IPS-18a (cell line): ENCODE data around the gene ALDH3B2.
"Not testable (repeated sequence)": the region's sequence is repeated elsewhere in the genome, so short reads cannot be mapped to it uniquely, and the experiment has no call there.

Experiments used
- H3K27ac ChIP-seq: one replicate; pipeline ENCODE4 v1.5.1; 2013; ENCODE audit warnings: low read length
- H3K27me3 ChIP-seq: one replicate; pipeline ENCODE4 v1.6.1; 2013; ENCODE audit warnings: mild to moderate bottlenecking, low read length; ENCODE audit not compliant: control insufficient read depth, insufficient read depth
- H3K36me3 ChIP-seq: one replicate; pipeline ENCODE4 v1.6.1; 2013; ENCODE audit warnings: low read depth, low read length; ENCODE audit not compliant: control insufficient read depth
- H3K4me1 ChIP-seq: one replicate; pipeline ENCODE4 v1.6.1; 2013; ENCODE audit warnings: low read depth, low read length; ENCODE audit not compliant: control insufficient read depth
- H3K4me3 ChIP-seq: one replicate; pipeline ENCODE4 v1.5.1; 2013; ENCODE audit warnings: low read length
- H3K9ac ChIP-seq: one replicate; pipeline ENCODE4 v1.6.1; 2013; ENCODE audit warnings: mild to moderate bottlenecking, low read length, moderate library complexity
- H3K9me3 ChIP-seq: one replicate; pipeline ENCODE4 v1.6.1; 2013; ENCODE audit warnings: low read depth, low read length; ENCODE audit not compliant: control insufficient read depth

Gene ALDH3B2

DNA sequence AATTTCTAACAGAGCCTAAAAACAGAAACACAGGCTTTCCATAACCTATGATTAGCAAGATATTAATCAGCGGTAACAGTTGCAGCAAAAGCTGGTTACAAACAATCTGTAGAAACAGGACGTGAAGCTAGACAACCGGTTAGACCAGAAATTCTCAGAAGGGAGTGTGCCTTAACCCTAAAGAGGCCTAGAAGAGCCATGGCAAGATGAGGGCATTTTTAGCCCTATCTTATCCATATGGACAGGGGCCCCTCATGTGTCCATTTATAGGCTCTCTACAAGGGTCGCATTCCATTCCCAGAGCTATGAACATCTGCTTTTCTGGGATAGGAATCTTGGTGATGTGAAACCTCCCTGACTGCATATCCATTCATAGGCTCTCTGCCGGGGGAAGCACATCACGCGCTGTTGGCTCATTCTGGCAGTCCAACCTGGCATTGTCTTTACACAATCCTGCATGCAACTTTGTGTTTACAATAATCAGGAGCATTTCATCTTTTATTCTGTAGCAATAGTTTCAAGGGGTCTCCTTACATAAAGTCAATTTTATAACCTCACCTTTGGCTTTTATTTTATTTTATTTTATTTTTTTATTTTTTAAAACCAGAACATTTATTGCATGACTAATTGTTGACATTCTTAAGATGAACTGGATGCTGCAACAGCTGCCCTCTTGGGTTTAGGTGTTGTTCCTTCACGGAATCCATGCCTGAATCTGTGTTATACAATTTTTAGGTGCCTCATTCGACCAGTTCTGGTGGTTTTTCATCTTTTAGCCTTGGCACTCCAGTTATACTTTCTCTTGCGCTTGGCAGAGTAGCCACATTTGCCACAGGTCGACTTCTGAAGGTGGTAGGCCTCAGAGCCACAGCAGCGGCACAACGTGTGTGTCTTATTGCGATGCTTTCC, 8.0 kb upstream of the ALDH3B2 start:
- H3K9ac ChIP-seq, H3K4me3 ChIP-seq, H3K9me3 ChIP-seq, H3K27ac ChIP-seq, H3K4me1 ChIP-seq, H3K36me3 ChIP-seq, H3K27me3 ChIP-seq: not testable (repeated sequence)

DNA sequence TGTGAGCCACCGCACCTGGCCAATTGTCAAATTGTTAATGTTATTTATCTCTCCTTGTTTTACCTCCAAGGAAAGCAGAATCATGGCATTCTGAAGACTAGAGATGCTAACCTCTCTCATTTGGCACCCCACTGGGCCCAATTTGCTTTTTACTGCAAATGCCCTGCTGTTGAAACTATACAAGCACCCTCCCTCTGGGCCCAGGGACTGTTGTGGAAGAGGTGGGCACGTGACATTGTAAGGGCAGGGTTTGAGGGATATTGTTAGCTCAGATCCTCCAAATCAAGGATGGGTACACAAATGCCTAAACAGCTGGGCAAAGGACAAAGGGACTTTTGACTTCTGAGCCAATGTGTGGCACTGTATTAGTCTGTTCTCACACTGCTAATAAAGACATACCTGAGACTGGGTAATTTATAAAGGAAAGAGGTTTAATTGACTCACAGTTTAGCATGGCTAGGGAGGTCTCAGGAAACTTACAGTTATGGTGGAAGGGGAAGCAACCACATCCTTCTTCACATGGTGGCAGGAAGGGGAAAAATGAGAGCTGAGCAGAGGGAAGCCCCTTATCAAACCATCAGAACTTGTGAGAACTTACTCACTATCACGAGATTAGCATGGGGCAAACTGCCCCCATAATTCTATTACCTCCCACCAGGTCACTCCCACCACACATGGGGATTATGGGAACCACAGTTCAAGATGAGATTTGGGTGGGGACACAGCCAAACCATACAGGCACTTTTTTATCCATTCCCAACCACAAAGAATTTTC, 6.5 kb upstream of the ALDH3B2 start:
- no peaks in the 10 kb centered on the region for H3K36me3 ChIP-seq
- no peak overlapping the region for H3K4me3 ChIP-seq
- no peaks in the 10 kb centered on the region for H3K9me3 ChIP-seq
- H3K4me1 ChIP-seq, result peaks cover 6% of the 10 kb centered on the region
- H3K27me3 ChIP-seq, result no peaks in the 10 kb centered on the region
- no peak overlapping the region for H3K9ac ChIP-seq
- no peak overlapping the region for H3K27ac ChIP-seq

DNA sequence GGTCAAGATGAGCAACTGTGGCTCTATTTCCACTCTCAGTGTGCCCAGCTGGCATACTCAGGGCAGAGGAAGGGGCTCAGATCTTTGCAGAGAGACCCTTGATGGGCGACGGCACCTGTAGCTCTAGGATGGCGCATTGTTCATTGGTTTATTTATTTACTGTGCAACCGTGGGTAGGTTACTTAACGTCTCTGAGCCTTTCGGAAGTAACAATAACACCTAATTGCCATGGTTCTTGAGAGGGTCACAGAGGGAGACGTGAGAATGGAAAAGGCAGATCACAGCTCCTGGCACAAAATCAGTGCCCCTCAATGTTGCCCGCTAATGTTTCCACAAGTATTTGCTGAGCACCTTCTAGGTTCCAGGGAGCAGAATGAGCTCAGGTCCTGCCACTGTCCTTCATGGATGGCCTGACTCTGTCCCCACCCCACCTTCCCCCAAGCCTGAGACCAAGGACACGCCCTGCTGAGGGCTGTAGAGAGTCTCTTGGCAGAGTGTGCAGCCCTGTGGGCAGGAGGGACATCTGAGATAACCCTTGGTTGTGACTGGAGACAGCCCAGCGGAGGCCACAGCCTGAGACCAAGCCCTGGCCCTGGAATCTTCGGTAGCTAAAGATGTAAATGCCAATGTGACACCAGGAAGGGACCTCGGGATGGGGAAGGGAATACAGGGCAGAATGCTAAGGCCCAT, 780 bp upstream of the ALDH3B2 start:
- no peaks in the 10 kb centered on the region for H3K4me1 ChIP-seq
- no peak overlapping the region for H3K9ac ChIP-seq
- no peak overlapping the region for H3K4me3 ChIP-seq
- no peaks in the 10 kb centered on the region for H3K9me3 ChIP-seq
- H3K27ac ChIP-seq, result no peak overlapping the region
- H3K36me3 ChIP-seq, result no peaks in the 10 kb centered on the region
- no peaks in the 10 kb centered on the region for H3K27me3 ChIP-seq

DNA sequence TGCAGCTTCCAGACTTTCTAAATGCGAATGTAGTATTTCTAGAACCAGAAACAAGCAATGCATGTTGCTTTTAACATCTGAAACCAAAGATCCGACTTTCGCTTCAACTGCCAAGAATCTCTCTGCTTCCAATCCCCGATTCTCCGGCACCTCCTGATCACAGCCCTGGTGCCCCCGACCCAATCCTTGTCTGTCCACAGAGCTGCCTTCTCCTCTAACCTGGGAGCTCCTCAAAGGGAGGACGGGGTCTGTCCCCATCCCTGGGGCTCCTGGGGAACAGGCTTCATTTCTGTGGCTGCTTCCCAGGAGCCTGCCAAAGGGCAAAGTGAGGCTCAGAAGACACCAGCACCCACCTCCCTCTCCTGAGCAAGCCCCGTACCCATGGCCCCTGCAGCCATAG, 521 bp downstream of the ALDH3B2 start:
- no peak overlapping the region for H3K9ac ChIP-seq
- no peaks in the 10 kb centered on the region for H3K27me3 ChIP-seq
- H3K27ac ChIP-seq, result no peak overlapping the region
- H3K9me3 ChIP-seq, result no peaks in the 10 kb centered on the region
- no peaks in the 10 kb centered on the region for H3K36me3 ChIP-seq
- no peaks in the 10 kb centered on the region for H3K4me1 ChIP-seq
- no peak overlapping the region for H3K4me3 ChIP-seq

DNA sequence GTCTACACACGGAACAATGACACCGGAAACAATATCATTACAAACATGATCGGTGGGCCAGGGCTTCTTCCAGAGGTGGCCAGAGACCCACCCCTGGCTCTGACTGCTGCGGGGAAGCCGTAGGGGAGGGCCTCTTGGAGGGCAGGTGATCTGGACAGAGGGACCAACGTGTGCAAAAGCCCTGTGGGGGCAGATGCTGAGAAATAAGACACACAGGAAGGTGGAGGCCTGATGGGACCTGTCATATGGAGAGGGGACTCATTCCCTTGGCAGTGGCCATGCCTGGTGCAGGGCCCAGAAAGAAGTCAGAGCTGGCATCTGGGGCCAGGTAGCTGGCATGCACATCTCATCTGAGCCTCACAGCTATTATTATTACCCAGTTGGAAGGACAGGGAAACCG, 1.1 kb downstream of the ALDH3B2 start:
- Histone ChIP-seq H3K36me3 (no peaks in the 10 kb centered on the region), H3K9me3 (no peaks in the 10 kb centered on the region), H3K4me1 (no peaks in the 10 kb centered on the region), H3K4me3 (no peak overlapping the region), H3K27me3 (no peaks in the 10 kb centered on the region), H3K27ac (no peak overlapping the region), H3K9ac (no peak overlapping the region)

DNA sequence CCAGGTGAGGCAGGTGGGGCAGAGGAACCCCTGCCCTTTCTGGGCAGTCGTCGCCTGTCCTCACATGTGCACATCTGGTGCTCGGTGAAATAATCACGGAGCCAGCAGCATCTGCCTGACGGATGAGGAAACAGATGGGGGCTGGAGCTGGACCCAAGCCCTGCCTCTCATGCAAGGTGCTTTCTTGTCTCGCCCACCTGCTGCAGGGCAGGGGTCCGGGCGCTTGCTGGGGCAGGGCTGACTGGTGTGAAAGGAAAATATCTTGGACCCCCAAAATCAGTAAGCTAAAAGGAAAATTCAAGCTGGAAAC, 3.3 kb downstream of the ALDH3B2 start:
- Histone ChIP-seq H3K4me1 (no peaks in the 10 kb centered on the region), H3K36me3 (no peaks in the 10 kb centered on the region), H3K9me3 (no peaks in the 10 kb centered on the region), H3K9ac (no peak overlapping the region), H3K27me3 (no peaks in the 10 kb centered on the region), H3K4me3 (no peak overlapping the region), H3K27ac (no peak overlapping the region)

DNA sequence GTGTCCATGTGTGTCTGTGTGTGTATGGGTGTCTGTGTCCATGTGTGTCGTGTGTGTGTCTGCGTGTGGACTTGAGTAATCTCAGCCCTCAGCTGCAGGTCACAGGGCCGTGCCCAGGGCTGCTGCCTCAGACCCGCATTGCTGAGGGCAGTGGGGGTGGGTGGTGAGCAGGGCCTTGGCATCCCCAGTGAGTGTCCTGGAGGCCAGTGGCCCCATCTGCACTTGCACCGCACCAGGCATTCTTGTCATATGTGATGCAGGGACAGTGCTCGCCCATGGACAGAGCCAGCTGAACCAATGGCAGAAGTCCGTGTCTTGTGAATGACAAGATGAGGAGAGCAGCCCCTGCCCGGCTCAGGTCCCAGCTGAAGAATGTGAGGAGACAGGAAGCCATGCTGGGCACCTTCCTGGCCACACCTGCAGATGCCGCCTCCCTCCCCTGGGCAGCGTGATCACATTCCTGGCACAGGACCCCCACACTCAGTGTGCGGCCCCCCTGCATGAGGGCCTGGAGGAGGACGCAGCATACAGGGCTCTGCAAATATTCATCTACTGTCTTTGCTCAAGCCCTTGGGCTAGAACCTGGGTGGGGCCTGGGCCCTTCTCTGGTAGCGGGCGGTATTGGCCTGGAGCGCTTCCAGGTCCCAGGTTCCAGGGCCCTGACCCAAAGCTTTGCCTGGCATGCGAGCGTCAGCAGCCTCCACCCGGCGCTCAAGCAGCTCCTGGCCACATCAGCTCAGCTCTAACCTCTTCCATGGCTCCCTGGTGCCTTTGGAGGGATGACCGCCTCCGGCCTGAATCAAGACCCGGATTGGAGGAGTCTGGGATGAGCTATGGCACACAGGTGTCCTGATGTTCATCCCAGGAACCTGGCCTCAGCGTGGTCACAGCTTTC, 3.9 kb downstream of the ALDH3B2 start:
- Histone ChIP-seq H3K9ac (no peak overlapping the region), H3K27me3 (no peaks in the 10 kb centered on the region), H3K27ac (no peak overlapping the region), H3K36me3 (no peaks in the 10 kb centered on the region), H3K4me1 (no peaks in the 10 kb centered on the region), H3K4me3 (no peak overlapping the region), H3K9me3 (no peaks in the 10 kb centered on the region)

DNA sequence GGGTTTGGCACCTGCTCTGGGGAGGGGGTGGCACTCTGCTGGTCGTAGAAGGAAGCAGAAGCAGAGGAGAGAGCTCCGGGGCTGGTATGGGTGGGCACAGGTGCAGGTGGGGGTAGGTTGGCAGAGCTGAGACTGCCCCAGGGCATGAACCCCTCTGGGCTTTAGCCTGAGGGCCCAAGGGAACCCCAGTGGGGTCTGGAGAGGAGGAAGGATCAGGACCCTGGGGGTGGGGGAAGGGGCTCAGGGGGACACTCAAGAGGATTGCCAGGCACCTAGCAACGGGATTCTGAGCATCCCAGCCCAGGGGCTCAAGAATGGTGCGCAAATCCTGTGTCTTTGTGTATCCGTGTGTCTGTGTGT, 6.3 kb downstream of the ALDH3B2 start:
- Histone ChIP-seq H3K9ac (no peak overlapping the region), H3K27ac (no peak overlapping the region), H3K27me3 (no peaks in the 10 kb centered on the region), H3K4me1 (no peaks in the 10 kb centered on the region), H3K9me3 (no peaks in the 10 kb centered on the region), H3K36me3 (no peaks in the 10 kb centered on the region), H3K4me3 (no peak overlapping the region)

DNA sequence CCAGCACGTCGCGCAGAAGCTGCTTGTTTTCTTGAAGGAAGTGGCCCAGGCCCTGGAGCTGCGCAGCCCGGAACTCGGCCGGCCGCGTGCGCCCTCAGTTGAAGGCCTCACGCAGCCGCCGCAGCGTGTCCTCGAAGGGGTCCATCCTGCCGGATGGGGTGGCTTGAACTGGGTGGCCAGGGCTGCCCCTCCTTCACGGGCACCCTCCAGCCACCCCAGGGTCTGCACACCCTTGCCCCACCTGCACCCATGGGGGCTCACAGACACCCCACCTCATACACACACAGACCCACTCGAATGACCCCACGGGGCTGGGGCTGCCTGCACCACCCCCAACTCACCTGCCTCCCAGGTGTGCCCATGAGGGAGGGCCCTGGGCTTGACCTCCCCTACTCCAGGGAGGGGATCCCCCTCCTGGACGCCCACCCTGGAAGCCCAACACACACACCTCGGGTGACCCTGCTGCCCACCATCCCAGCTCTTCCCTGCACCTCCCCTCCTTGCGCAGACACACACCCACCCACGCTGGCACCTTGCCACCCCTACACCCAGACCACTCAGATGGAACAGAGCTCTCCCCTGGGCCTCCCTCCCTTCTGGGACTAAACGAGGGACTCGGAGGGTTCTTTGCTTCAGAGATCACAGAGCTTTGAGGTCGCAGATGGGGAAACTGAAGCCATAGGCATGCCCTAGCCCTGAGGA, 6.8 kb downstream of the ALDH3B2 start:
- Histone ChIP-seq H3K36me3 (no peaks in the 10 kb centered on the region), H3K27me3 (no peaks in the 10 kb centered on the region), H3K9me3 (no peaks in the 10 kb centered on the region), H3K4me3 (no peak overlapping the region), H3K27ac (no peak overlapping the region), H3K4me1 (no peaks in the 10 kb centered on the region), H3K9ac (no peak overlapping the region)

DNA sequence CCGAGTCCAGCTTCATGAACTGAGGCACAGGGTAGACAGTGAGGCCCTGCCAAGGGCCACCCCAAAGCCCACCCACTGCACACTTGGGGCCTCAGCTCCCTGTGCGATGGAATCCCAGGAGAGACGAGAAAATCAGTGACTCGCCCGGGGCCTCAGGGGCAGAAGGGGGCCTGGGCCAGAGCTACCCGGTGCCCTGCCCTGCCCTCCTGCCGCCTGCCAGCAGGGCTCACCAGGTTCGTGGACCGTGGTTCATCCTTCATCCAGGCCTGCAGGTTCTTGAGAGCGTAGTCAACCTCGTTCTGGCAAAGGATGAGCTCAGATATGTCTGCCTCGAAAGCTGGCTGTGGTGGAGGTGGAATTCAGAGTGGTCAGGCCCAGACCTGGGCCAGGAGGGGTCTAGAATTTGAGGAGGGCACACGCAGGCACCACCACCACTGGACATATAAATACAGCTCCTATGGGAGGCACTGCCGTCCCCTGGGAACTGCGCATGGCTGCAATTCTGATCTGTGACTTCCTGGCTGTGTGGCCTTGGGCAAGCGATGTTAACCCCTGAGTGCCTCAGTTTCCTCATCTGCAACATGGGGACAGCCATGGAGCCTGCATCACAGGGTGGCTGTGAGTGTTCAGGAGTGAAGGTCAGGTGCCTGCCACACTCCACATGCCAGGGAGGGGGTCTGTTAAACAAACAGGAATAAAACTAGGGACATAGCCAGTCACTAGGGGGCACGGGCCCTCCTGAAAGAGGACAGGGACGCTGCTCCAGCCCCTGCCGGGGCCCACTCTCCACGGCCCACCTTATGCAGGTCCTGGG, 7.5 kb downstream of the ALDH3B2 start:
- Histone ChIP-seq H3K9me3 (no peaks in the 10 kb centered on the region), H3K4me1 (no peaks in the 10 kb centered on the region), H3K27ac (no peak overlapping the region), H3K4me3 (no peak overlapping the region), H3K27me3 (no peaks in the 10 kb centered on the region), H3K9ac (no peak overlapping the region), H3K36me3 (no peaks in the 10 kb centered on the region)
